Thyroid gland (tissue), 4 donors: Measurements from ENCODE around the gene RASGRF1.

Experiments
- CTCF ChIP-seq, 6 experiments: fragments of 200-600 bp in 3 of 6; fragments of 450-650 bp in 3 of 6; sonication (generic) in 3 of 6; IDR thresholded peaks; one replicate each; pipeline ENCODE4 v1.5.1; 2016 to 2019; ENCODE audit warnings: antibody characterized with exemption in 6 of 6, mild to moderate bottlenecking in 2 of 6, inconsistent platforms in 1 of 6, moderate library complexity in 1 of 6
- POLR2A ChIP-seq, 2 donors: fragments of 450-650 bp; IDR thresholded peaks; one replicate each; pipeline ENCODE4 v1.6.1; 2017; ENCODE audit warnings: antibody characterized with exemption in 2 of 2, mild to moderate bottlenecking in 2 of 2, moderate library complexity in 1 of 2

- TF ChIP-seq CTCF (IDR thresholded peaks at IDR 0.05) (no peak), POLR2A (IDR thresholded peaks at IDR 0.05) (no peak)
Measured at GRCh38 chr15:78933187-78933822, 157.3 kb downstream of the RASGRF1 start.
